Left ventricle myocardium inferior (tissue), 1 donor: Measurements from ENCODE around the gene RPS3. TPM values are rescaled to one million over a fixed set of nuclear protein-coding genes. Genes with fewer than 3 reads are reported as not detected.

Source experiments
- DNase-seq: peaks from one replicate; pipeline ENCODE4 v3.0.0-alpha.2; 2020
- H3K27ac ChIP-seq: fragments of 200-600 bp; replicated peaks from 2 replicates; pipeline ENCODE4 v1.8.0; 2021
- H3K27me3 ChIP-seq: fragments of 200-600 bp; 2 replicates; pipeline ENCODE4 v1.8.0; 2021; ENCODE audit warnings: low read depth
- H3K36me3 ChIP-seq: fragments of 200-600 bp; 2 replicates; pipeline ENCODE4 v1.8.0; 2021
- H3K4me1 ChIP-seq: fragments of 200-600 bp; 2 replicates; pipeline ENCODE4 v1.8.0; 2021
- H3K4me3 ChIP-seq: fragments of 200-600 bp; 2 replicates; pipeline ENCODE4 v1.8.0; 2021; ENCODE audit warnings: mild to moderate bottlenecking, moderate library complexity
- H3K9me3 ChIP-seq: fragments of 200-600 bp; replicated peaks from 2 replicates; pipeline ENCODE4 v1.8.0; 2021
- CTCF ChIP-seq: fragments of 200-600 bp; IDR thresholded peaks from 2 replicates; pipeline ENCODE4 v1.8.0; 2021; ENCODE audit warnings: antibody characterized with exemption, mild to moderate bottlenecking, borderline replicate concordance
- intact Hi-C: fragments of 100-400 bp; cut with micrococcal nuclease; formaldehyde crosslinking; loops from one replicate; pipeline ENCODE4 v1.11.0; 2022
- long read RNA-seq: library from polyadenylated mRNA; unstranded; transcript quantifications from one replicate; pipeline ENCODE4 v2.0.0, GENCODE V29; 2021
- total RNA-seq: library from RNA; stranded (reverse); fragmentation: NEBNext Ultra II Directional; extraction: Animal tissue kit (Norgen Biotek cat#: 25700); gene quantifications from one replicate; pipeline ENCODE4 v1.2.1, GENCODE V29; 2021
- donor health status: DM: no; HTN: yes; CAD: no; lungs with severe emphysema.

Gene RPS3
- total RNA-seq, result 864 TPM
- long read RNA-seq, transcript RPS3-217 (7 exons, 2,097 nt), result major isoform, 384 of 422 reads
- long read RNA-seq, transcript RPS3-209 (7 exons, 1,306 nt), result minor isoform, 14 of 422 reads
- long read RNA-seq, partial matches to known transcripts, result 21 of 422 reads
- long read RNA-seq, other reads (novel, unspliced or antisense), result 2 of 422 reads

- peak within 1 kb of the TSS; percentile 82 for H3K4me3 ChIP-seq
- H3K27me3 ChIP-seq, result no peaks in the 10 kb centered on the region
- H3K4me1 ChIP-seq, result peaks cover 37% of the 10 kb centered on the region
- peaks cover 40% of the 10 kb centered on the region for H3K36me3 ChIP-seq
- intact Hi-C loops, result no loop called here
- peak within 1 kb of the TSS; percentile 88 for H3K27ac ChIP-seq
- TF ChIP-seq CTCF, result peak; percentile 24
- H3K9me3 ChIP-seq, result no peaks in the 10 kb centered on the region
- DNase-seq, result peak; percentile 92
These were observed at the start of gene RPS3 for GRCh38 chr11:75399344-75400145. TSS of gene RPS3 (plus strand) at chr11:75399518. CDS start at chr11:75399548, 30 bp downstream.

- intact Hi-C loops, result no loop called here
- peaks cover 78% of the 10 kb centered on the region for H3K4me1 ChIP-seq
- no peak for DNase-seq
These were observed 49.7 kb upstream of the RPS3 start for GRCh38 chr11:75349521-75350116.

GRCh38 chr11:75350122-75350742, 49.1 kb upstream of the RPS3 start:
- H3K9me3 ChIP-seq, result no peaks in the 10 kb centered on the region
- no peaks in the 10 kb centered on the region for H3K27me3 ChIP-seq
- peak overlapping the region; percentile 88 for H3K4me3 ChIP-seq
- H3K36me3 ChIP-seq, result no peaks in the 10 kb centered on the region
- TF ChIP-seq CTCF, result no peak
- peaks cover 72% of the 10 kb centered on the region for H3K4me1 ChIP-seq
- no peak for DNase-seq
- intact Hi-C loops, result no loop called here
- peak overlapping the region; percentile 94 for H3K27ac ChIP-seq

More at GRCh38 chr11:75349521-75350116, 49.7 kb upstream of the RPS3 start:
- Histone ChIP-seq H3K9me3 (no peaks in the 10 kb centered on the region), H3K27me3 (no peaks in the 10 kb centered on the region), H3K4me3 (peak overlapping the region; percentile 88), H3K36me3 (no peaks in the 10 kb centered on the region), H3K27ac (peak overlapping the region; percentile 94)
- no peak for TF ChIP-seq CTCF

GRCh38 chr11:75350743-75351540, 48.4 kb upstream of the RPS3 start:
- intact Hi-C loops, result no loop called here
- Histone ChIP-seq H3K4me1 (peaks cover 65% of the 10 kb centered on the region), H3K27me3 (no peaks in the 10 kb centered on the region), H3K9me3 (no peaks in the 10 kb centered on the region), H3K4me3 (peak overlapping the region; percentile 88), H3K36me3 (no peaks in the 10 kb centered on the region), H3K27ac (peak overlapping the region; percentile 94)
- DNase-seq, result peak; percentile 59
- TF ChIP-seq CTCF, result no peak

GRCh38 chr11:75351541-75351790, 47.9 kb upstream of the RPS3 start, which contains the start of gene ARRB1:
TSS of gene ARRB1 (minus strand) at chr11:75351661. CDS start at chr11:75351607, 54 bp downstream.
- intact Hi-C loops, result no loop called here
- H3K4me1 ChIP-seq, result peaks cover 60% of the 10 kb centered on the region
- TF ChIP-seq CTCF, result peak; percentile 29
- H3K27ac ChIP-seq, result peak within 1 kb of the TSS; percentile 94
- H3K36me3 ChIP-seq, result no peaks in the 10 kb centered on the region
- H3K9me3 ChIP-seq, result no peaks in the 10 kb centered on the region
- DNase-seq, result no peak
- H3K27me3 ChIP-seq, result no peaks in the 10 kb centered on the region
- H3K4me3 ChIP-seq, result peak within 1 kb of the TSS; percentile 88
